ENCODE data around the gene OR52E5.

OR52E5 gene

GRCh38 chr11:5923427-5923776, 30.4 kb downstream of the OR52E5 start:
- no peak for TF ChIP-seq GATA1 (IDR thresholded peaks at IDR 0.05; ENCODE audit: low read depth, low read length)
- TF ChIP-seq POLR2A (IDR thresholded peaks at IDR 0.05; ENCODE audit: low read length): no peak
- no peak for DNase-seq

GRCh38 chr11:5923794-5924193, 30.8 kb downstream of the OR52E5 start:
- no peak for DNase-seq

GRCh38 chr11:5928271-5928670, 35.3 kb downstream of the OR52E5 start:
- TF ChIP-seq GATA1 (IDR thresholded peaks at IDR 0.05; ENCODE audit: low read depth, low read length) (no peak), POLR2A (IDR thresholded peaks at IDR 0.05; ENCODE audit: low read length) (no peak)
- no peak for DNase-seq

More at GRCh38 chr11:5923794-5924193, 30.8 kb downstream of the OR52E5 start:
- no peak for TF ChIP-seq POLR2A (IDR thresholded peaks at IDR 0.05; ENCODE audit: low read length)
- TF ChIP-seq GATA1 (IDR thresholded peaks at IDR 0.05; ENCODE audit: low read depth, low read length): no peak

- DNase-seq: no peak
- no peak for TF ChIP-seq POLR2A (IDR thresholded peaks at IDR 0.05; ENCODE audit: low read length)
- TF ChIP-seq GATA1 (IDR thresholded peaks at IDR 0.05; ENCODE audit: low read depth, low read length): no peak
Observed at GRCh38 chr11:5928811-5929210, 35.8 kb downstream of the OR52E5 start.

GRCh38 chr11:5929571-5930368, 36.8 kb downstream of the OR52E5 start:
- TF ChIP-seq GATA1 (IDR thresholded peaks at IDR 0.05; ENCODE audit: low read depth, low read length): no peak
- TF ChIP-seq POLR2A (IDR thresholded peaks at IDR 0.05; ENCODE audit: low read length): no peak
- DNase-seq: no peak

GRCh38 chr11:5930614-5931013, 37.6 kb downstream of the OR52E5 start:
- DNase-seq: no peak
- TF ChIP-seq GATA1 (IDR thresholded peaks at IDR 0.05; ENCODE audit: low read depth, low read length) (no peak), POLR2A (IDR thresholded peaks at IDR 0.05; ENCODE audit: low read length) (no peak)

- TF ChIP-seq GATA1 (IDR thresholded peaks at IDR 0.05; ENCODE audit: low read depth, low read length): no peak
- TF ChIP-seq POLR2A (IDR thresholded peaks at IDR 0.05; ENCODE audit: low read length): no peak
Observed at GRCh38 chr11:5931061-5931460, 38.1 kb downstream of the OR52E5 start.

GRCh38 chr11:5932671-5933070, 39.7 kb downstream of the OR52E5 start:
- DNase-seq: no peak
- TF ChIP-seq POLR2A (IDR thresholded peaks at IDR 0.05; ENCODE audit: low read length) (no peak), GATA1 (IDR thresholded peaks at IDR 0.05; ENCODE audit: low read depth, low read length) (no peak)

More at GRCh38 chr11:5931061-5931460, 38.1 kb downstream of the OR52E5 start:
- no peak for DNase-seq

GRCh38 chr11:5933116-5933515, 40.1 kb downstream of the OR52E5 start:
- no peak for DNase-seq
- TF ChIP-seq POLR2A (IDR thresholded peaks at IDR 0.05; ENCODE audit: low read length): no peak
- no peak for TF ChIP-seq GATA1 (IDR thresholded peaks at IDR 0.05; ENCODE audit: low read depth, low read length)

GRCh38 chr11:5937868-5938602, 45.0 kb downstream of the OR52E5 start:
- DNase-seq: no peak
- no peak for TF ChIP-seq POLR2A (IDR thresholded peaks at IDR 0.05; ENCODE audit: low read length)

- DNase-seq: no peak
Observed at GRCh38 chr11:5938603-5938965, 45.6 kb downstream of the OR52E5 start.

GRCh38 chr11:5940748-5941147, 47.7 kb downstream of the OR52E5 start:
- DNase-seq: no peak
- TF ChIP-seq POLR2A (IDR thresholded peaks at IDR 0.05; ENCODE audit: low read length) (no peak), GATA1 (IDR thresholded peaks at IDR 0.05; ENCODE audit: low read depth, low read length) (no peak)

More at GRCh38 chr11:5938603-5938965, 45.6 kb downstream of the OR52E5 start:
- no peak for TF ChIP-seq GATA1 (IDR thresholded peaks at IDR 0.05; ENCODE audit: low read depth, low read length)
- no peak for TF ChIP-seq POLR2A (IDR thresholded peaks at IDR 0.05; ENCODE audit: low read length)

GRCh38 chr11:5941951-5942350, 48.9 kb downstream of the OR52E5 start, which contains the start of gene OR56A3:
OR56A3 (plus strand) TSS chr11:5942251; CDS start chr11:5947347, 5,096 bp downstream.
- TF ChIP-seq GATA1 (IDR thresholded peaks at IDR 0.05; ENCODE audit: low read depth, low read length) (no peak), POLR2A (IDR thresholded peaks at IDR 0.05; ENCODE audit: low read length) (no peak)
- DNase-seq: no peak

All from erythroblast (primary cell).